GM12878 (cell line): ENCODE measurements around the gene PANX2. TPM values are rescaled to one million over a fixed set of nuclear protein-coding genes. Genes with fewer than 3 reads are reported as not detected.

Experiments used
- ATAC-seq: fragments of 200-7000 bp; cut with Tn5 transposase; 3 replicates; pipeline ENCODE4 v1.9.1; 2020; ENCODE audit warnings: mild to moderate bottlenecking, moderate library complexity
- BruUV-seq: library from RNA; stranded (reverse); fragments of 400-500 nt; replicated peaks from 2 replicates; lab custom pipeline; 2021; lab: Mats Ljungman, UMichigan
- CTCF ChIA-PET: fragments of 300-600 bp; sonication (Branson Sonifier 250); formaldehyde crosslinking; extraction: SDS; loops from one replicate; lab custom pipeline; 2021; ENCODE audit warnings: inconsistent platforms; lab: Yijun Ruan, JAX
- POLR2A ChIA-PET: fragments of 350-600 bp; formaldehyde crosslinking; extraction: SDS; loops from one replicate; lab custom pipeline; 2021; ENCODE audit warnings: inconsistent platforms; lab: Charles Lee
- RAD21 ChIA-PET: fragments of 300-600 bp; sonication (Branson Sonifier 250); formaldehyde crosslinking; loops from one replicate; lab custom pipeline; 2023; ENCODE audit warnings: antibody characterized with exemption; ENCODE audit not compliant: unreplicated experiment; lab: Charles Lee
- SMC1A ChIA-PET: fragments of 300-600 bp; sonication (Branson Sonifier 250); formaldehyde crosslinking; loops from one replicate; lab custom pipeline; 2023; ENCODE audit not compliant: unreplicated experiment, uncharacterized antibody; lab: Charles Lee
- DNase-seq: peaks from one replicate; pipeline ENCODE4 v3.0.0-alpha.2; 2011; ENCODE audit warnings: low read depth, low spot score
- FAIRE-seq: peaks from 3 replicates; lab custom pipeline; 2011; peaks lifted over from hg19 to GRCh38; lab: Jason Lieb, UNC
- H2AFZ ChIP-seq: 2 replicates; pipeline ENCODE4 v1.6.0; 2011; ENCODE audit warnings: low read depth, low read length, control low read depth; ENCODE audit not compliant: control insufficient read depth
- H3K27ac ChIP-seq: 2 replicates; pipeline ENCODE4 v1.5.1; 2011; ENCODE audit warnings: control low read depth; ENCODE audit not compliant: control insufficient read depth, insufficient read depth
- H3K27me3 ChIP-seq, 2 experiments: replicated peaks in 1 of 2; 2 replicates each; pipeline versions ENCODE4 v1.6.0 to v1.6.1; 2011; ENCODE audit warnings: low read length in 1 of 2; ENCODE audit not compliant: control insufficient read depth in 2 of 2, insufficient read depth in 2 of 2
- H3K36me3 ChIP-seq, 2 experiments: 2 replicates each; pipeline ENCODE4 v1.5.1; 2011; ENCODE audit warnings: low read length in 1 of 2; ENCODE audit not compliant: control insufficient read depth in 2 of 2, insufficient read depth in 2 of 2
- H3K4me1 ChIP-seq: 2 replicates; pipeline ENCODE4 v1.6.1; 2011; ENCODE audit warnings: mild to moderate bottlenecking, low read length, moderate library complexity, mixed read lengths; ENCODE audit not compliant: control insufficient read depth, insufficient read depth
- H3K4me2 ChIP-seq: 2 replicates; pipeline ENCODE4 v1.6.0; 2011; ENCODE audit warnings: control low read depth; ENCODE audit not compliant: control insufficient read depth, insufficient read depth
- H3K4me3 ChIP-seq: fragments of 200-600 bp; sonication (generic); 2 replicates; pipeline ENCODE4 v1.5.1; 2016
- H3K79me2 ChIP-seq: 2 replicates; pipeline ENCODE4 v1.6.0; 2011; ENCODE audit warnings: low read length; ENCODE audit not compliant: control insufficient read depth, insufficient read depth
- H3K9ac ChIP-seq: 2 replicates; pipeline ENCODE4 v1.8.0; 2011; ENCODE audit warnings: low read length, control low read depth, mixed read lengths; ENCODE audit not compliant: control insufficient read depth, insufficient read depth
- H3K9me3 ChIP-seq: replicated peaks from 3 replicates; pipeline ENCODE4 v1.5.1; 2011; ENCODE audit warnings: mild to moderate bottlenecking, low read length; ENCODE audit not compliant: control insufficient read depth, insufficient read depth
- H4K20me1 ChIP-seq: 2 replicates; pipeline ENCODE4 v1.6.0; 2011; ENCODE audit not compliant: control insufficient read depth, insufficient read depth
- CEBPB ChIP-seq, 2 experiments: fragments of 150-350 bp in 1 of 2; IDR thresholded peaks; 2 replicates each; pipeline ENCODE4 v1.6.1; 2012 to 2014; ENCODE audit warnings: low read depth in 2 of 2, low read length in 2 of 2, borderline replicate concordance in 1 of 2, inconsistent platforms in 1 of 2
- CHD4 ChIP-seq: fragments of 200-600 bp; sonication (generic); IDR thresholded peaks from 2 replicates; pipeline ENCODE4 v1.6.1; 2016; ENCODE audit warnings: mild to moderate bottlenecking
- HDGF ChIP-seq: fragments of 450-650 bp; IDR thresholded peaks from 2 replicates; pipeline ENCODE4 v1.6.1; 2016; ENCODE audit warnings: antibody characterized with exemption
- JUNB ChIP-seq: IDR thresholded peaks from 2 replicates; pipeline ENCODE4 v1.6.1; 2016; ENCODE audit warnings: antibody characterized with exemption, mild to moderate bottlenecking
- MTA2 ChIP-seq: fragments of 450-650 bp; IDR thresholded peaks from 2 replicates; pipeline ENCODE4 v1.6.1; 2016; ENCODE audit warnings: low read depth, mild to moderate bottlenecking, moderate library complexity
- MXI1 ChIP-seq: fragments of 150-350 bp; IDR thresholded peaks from 2 replicates; pipeline ENCODE4 v1.6.1; 2011; ENCODE audit warnings: low read depth, mild to moderate bottlenecking, inconsistent platforms, low read length, improper control_type of control experiment
- PAX8 ChIP-seq: fragments of 450-650 bp; IDR thresholded peaks from 2 replicates; pipeline ENCODE4 v1.6.1; 2017; ENCODE audit warnings: mild to moderate bottlenecking, moderate library complexity
- RFX5 ChIP-seq: IDR thresholded peaks from 2 replicates; pipeline ENCODE4 v1.6.1; 2011; ENCODE audit warnings: low read depth, low read length, improper control_type of control experiment
- SP1 ChIP-seq: IDR thresholded peaks from one replicate; pipeline ENCODE4 v1.6.1; 2011; ENCODE audit warnings: low read depth, low read length
- STAT1 ChIP-seq: fragments of 450-650 bp; conservative IDR thresholded peaks from 2 replicates; pipeline ENCODE4 v1.6.1; 2014; ENCODE audit warnings: antibody characterized with exemption, mild to moderate bottlenecking
- TARDBP ChIP-seq: IDR thresholded peaks from 2 replicates; pipeline ENCODE4 v1.6.1; 2016; ENCODE audit warnings: borderline replicate concordance
- ZNF207 ChIP-seq: fragments of 450-650 bp; IDR thresholded peaks from 2 replicates; pipeline ENCODE4 v1.6.1; 2014; ENCODE audit warnings: antibody characterized with exemption, mild to moderate bottlenecking, borderline replicate concordance
- ZZZ3 ChIP-seq: IDR thresholded peaks from 2 replicates; pipeline ENCODE4 v1.6.1; 2011; ENCODE audit warnings: low read depth; ENCODE audit not compliant: control insufficient read depth, insufficient read length
- WGBS: methylation state at CpG from one replicate; pipeline ENCODE4 v1.1.6; 2016; ENCODE audit warnings: low lambda C conversion rate; ENCODE audit not compliant: insufficient replicate concordance, insufficient coverage; ENCODE audit errors: missing lambda C conversion rate; 5-methylcytosine and 5-hydroxymethylcytosine counted together
- in situ Hi-C: fragments of 300-500 bp; cut with MboI; formaldehyde crosslinking; loops from 9 replicates; pipeline ENCODE4 v1.14.3; 2018; ENCODE audit warnings: mixed read lengths
- intact Hi-C: fragments of 100-400 bp; cut with micrococcal nuclease; formaldehyde crosslinking; loops from one replicate; pipeline ENCODE4 v1.14.2; 2022; ENCODE audit not compliant: unreplicated experiment
- polyA plus RNA-seq, 11 experiments: library from polyadenylated mRNA; depleted of rRNA in 4 of 11; unstranded in 6 of 11; stranded (reverse) in 5 of 11; fragments of >200 nt; fragmentation: Nextera tagmentation in 4 of 11; fragmentation: Illumina TruSeq in 1 of 11; extraction: Ambion mirVana in 4 of 11; extraction: Trizol in 1 of 11; gene quantifications; 1 replicate in 1 of 11; 2 replicates in 10 of 11; pipeline versions ENCODE4 v1.2.1 to v1.2.3, GENCODE V29; 2011 to 2016; ENCODE audit warnings: inconsistent platforms in 2 of 11, missing spikeins in 2 of 11, low read depth in 1 of 11
- total RNA-seq, 4 experiments: library from RNA; depleted of rRNA in 3 of 4; stranded (reverse); fragments of >200 nt in 3 of 4; fragmentation: Illumina TruSeq in 1 of 4; extraction: Trizol in 1 of 4; gene quantifications; 2 replicates each; pipeline versions ENCODE4 v1.2.1 to v1.2.3, GENCODE V29; 2013 to 2021
- TF ChIP-seq, protein P1 (sequence below): fragments of 450-650 bp; formaldehyde crosslinking; IDR thresholded peaks from 2 replicates; pipeline ENCODE4 v1.4.0; 2022; ENCODE audit warnings: mild to moderate bottlenecking, moderate library complexity
- TF ChIP-seq, protein P2 (sequence below): IDR thresholded peaks from 2 replicates; pipeline ENCODE4 v1.6.1; 2012; ENCODE audit warnings: low read depth, low read length, improper control_type of control experiment
- TF ChIP-seq, protein P3 (sequence below): fragments of 450-650 bp; IDR thresholded peaks from 2 replicates; pipeline ENCODE4 v1.6.1; 2017; ENCODE audit warnings: mild to moderate bottlenecking, low read depth, inconsistent platforms; ENCODE audit not compliant: poor library complexity, severe bottlenecking
- TF ChIP-seq, protein P4 (sequence below): fragments of 450-650 bp; IDR thresholded peaks from 2 replicates; pipeline ENCODE4 v1.6.1; 2016; ENCODE audit warnings: mild to moderate bottlenecking

PANX2 gene
- total and polyA plus RNA-seq, 10 of the 15 experiments (the other 5 are each of a cell fraction or from before 2014, with no cell fraction given), result 0.04 to 0.44 (median 0.17) TPM; not detected in 5

DNA sequence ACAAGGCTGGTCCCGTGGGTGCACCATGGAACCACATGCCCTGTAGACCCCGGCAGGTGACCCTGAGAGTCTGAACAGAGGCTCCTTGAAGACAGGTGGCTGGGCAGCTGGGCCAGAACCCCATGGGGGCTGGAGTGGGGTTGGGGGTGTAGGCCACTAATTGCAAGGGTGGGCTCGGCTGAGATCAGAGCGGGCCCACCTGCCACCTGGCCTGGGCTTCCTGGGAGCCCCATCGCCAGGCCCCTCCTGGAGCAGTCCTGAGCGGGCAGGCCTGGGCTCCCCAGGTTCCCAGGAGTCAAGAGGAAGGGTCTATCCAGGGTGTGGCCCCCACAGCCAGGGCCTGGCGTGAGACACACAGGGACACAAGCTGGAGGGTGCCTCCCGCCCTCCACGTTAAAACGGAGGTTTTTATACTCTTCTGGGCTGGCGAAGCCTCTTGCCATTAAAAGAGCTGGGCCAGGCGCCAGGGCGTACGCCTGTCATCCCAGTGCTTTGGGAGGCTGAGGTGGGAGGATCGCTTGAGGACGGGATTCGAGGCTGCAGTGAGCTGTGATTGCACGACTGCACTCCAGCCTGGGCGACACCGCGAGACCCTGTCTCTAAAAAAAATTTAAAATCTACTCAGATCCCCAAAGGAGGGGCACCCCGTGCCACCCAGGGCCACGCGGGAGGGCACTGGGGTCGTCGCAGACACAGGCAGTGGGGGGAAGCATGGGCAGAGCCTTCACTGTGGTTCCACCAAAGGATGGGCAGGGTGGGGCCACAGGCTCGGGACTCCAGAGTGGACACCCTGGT, 10.4 kb downstream of the PANX2 start:
- in situ Hi-C loops, result no loop called here
- Histone ChIP-seq H3K9me3 (no peaks in the 10 kb centered on the region), H3K27ac (no peak overlapping the region), H4K20me1 (no peaks in the 10 kb centered on the region), H3K9ac (no peak overlapping the region), H3K36me3 (no peaks in the 10 kb centered on the region), H3K4me3 (no peak overlapping the region), H3K27me3 (no peaks in the 10 kb centered on the region), H2AFZ (no peak overlapping the region), H3K4me2 (no peak overlapping the region), H3K4me1 (peaks cover 4% of the 10 kb centered on the region), H3K79me2 (peaks cover 3% of the 10 kb centered on the region)
- ChIA-PET POLR2A (interaction anchor here (0.7 kb wide), 1 partner anchor 249 kb away, joined by 3 read pairs; no protein-coding TSS in a partner anchor), RAD21 (no interaction called here), CTCF (no interaction called here), SMC1A (no interaction called here)
- 83% methylated on average over 27 of the region's 27 CpGs for WGBS
- FAIRE-seq, result no peak
- no TSS peak for BruUV-seq
- no peak for DNase-seq
- no peak for ATAC-seq
- intact Hi-C loops, result no loop called here
- TF ChIP-seq TARDBP, result no peak
- TF ChIP-seq ZZZ3, result no peak
- TF ChIP-seq MXI1, result no peak
- TF ChIP-seq, protein P1, sequence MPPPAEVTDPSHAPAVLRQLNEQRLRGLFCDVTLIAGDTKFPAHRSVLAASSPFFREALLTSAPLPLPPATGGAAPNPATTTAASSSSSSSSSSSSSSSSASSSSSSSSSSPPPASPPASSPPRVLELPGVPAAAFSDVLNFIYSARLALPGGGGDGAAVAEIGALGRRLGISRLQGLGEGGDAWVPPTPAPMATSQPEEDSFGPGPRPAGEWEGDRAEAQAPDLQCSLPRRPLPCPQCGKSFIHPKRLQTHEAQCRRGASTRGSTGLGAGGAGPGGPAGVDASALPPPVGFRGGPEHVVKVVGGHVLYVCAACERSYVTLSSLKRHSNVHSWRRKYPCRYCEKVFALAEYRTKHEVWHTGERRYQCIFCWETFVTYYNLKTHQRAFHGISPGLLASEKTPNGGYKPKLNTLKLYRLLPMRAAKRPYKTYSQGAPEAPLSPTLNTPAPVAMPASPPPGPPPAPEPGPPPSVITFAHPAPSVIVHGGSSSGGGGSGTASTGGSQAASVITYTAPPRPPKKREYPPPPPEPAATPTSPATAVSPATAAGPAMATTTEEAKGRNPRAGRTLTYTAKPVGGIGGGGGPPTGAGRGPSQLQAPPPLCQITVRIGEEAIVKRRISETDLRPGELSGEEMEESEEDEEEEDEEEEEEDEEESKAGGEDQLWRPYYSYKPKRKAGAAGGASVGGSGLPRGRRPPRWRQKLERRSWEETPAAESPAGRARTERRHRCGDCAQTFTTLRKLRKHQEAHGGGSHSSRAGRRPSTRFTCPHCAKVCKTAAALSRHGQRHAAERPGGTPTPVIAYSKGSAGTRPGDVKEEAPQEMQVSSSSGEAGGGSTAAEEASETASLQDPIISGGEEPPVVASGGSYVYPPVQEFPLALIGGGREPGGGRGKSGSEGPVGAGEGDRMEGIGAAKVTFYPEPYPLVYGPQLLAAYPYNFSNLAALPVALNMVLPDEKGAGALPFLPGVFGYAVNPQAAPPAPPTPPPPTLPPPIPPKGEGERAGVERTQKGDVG (CRISPR knock-in tag), result no peak
- TF ChIP-seq, protein P2, sequence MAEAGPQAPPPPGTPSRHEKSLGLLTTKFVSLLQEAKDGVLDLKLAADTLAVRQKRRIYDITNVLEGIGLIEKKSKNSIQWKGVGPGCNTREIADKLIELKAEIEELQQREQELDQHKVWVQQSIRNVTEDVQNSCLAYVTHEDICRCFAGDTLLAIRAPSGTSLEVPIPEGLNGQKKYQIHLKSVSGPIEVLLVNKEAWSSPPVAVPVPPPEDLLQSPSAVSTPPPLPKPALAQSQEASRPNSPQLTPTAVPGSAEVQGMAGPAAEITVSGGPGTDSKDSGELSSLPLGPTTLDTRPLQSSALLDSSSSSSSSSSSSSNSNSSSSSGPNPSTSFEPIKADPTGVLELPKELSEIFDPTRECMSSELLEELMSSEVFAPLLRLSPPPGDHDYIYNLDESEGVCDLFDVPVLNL, result no peak
- no peak for TF ChIP-seq SP1
- TF ChIP-seq, protein P3, sequence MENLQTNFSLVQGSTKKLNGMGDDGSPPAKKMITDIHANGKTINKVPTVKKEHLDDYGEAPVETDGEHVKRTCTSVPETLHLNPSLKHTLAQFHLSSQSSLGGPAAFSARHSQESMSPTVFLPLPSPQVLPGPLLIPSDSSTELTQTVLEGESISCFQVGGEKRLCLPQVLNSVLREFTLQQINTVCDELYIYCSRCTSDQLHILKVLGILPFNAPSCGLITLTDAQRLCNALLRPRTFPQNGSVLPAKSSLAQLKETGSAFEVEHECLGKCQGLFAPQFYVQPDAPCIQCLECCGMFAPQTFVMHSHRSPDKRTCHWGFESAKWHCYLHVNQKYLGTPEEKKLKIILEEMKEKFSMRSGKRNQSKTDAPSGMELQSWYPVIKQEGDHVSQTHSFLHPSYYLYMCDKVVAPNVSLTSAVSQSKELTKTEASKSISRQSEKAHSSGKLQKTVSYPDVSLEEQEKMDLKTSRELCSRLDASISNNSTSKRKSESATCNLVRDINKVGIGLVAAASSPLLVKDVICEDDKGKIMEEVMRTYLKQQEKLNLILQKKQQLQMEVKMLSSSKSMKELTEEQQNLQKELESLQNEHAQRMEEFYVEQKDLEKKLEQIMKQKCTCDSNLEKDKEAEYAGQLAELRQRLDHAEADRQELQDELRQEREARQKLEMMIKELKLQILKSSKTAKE, result no peak
- TF ChIP-seq, protein P4, sequence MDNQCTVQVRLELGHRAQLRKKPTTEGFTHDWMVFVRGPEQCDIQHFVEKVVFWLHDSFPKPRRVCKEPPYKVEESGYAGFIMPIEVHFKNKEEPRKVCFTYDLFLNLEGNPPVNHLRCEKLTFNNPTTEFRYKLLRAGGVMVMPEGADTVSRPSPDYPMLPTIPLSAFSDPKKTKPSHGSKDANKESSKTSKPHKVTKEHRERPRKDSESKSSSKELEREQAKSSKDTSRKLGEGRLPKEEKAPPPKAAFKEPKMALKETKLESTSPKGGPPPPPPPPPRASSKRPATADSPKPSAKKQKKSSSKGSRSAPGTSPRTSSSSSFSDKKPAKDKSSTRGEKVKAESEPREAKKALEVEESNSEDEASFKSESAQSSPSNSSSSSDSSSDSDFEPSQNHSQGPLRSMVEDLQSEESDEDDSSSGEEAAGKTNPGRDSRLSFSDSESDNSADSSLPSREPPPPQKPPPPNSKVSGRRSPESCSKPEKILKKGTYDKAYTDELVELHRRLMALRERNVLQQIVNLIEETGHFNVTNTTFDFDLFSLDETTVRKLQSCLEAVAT, result no peak
- no peak for TF ChIP-seq PAX8
- no peak for TF ChIP-seq JUNB
- TF ChIP-seq STAT1, result no peak
- no peak for TF ChIP-seq ZNF207
- no peak for TF ChIP-seq CHD4
- no peak for TF ChIP-seq MTA2
- TF ChIP-seq HDGF, result no peak
- TF ChIP-seq CEBPB (IDR thresholded peaks at IDR 0.05; ENCODE audit: borderline replicate concordance in 1 of 2, low read depth in 2 of 2, low read length in 2 of 2), result no peak
- TF ChIP-seq RFX5, result no peak
